Dermis blood vessel endothelial cell (primary cell): ENCODE results near the gene OSTF1. TPM values are rescaled to one million over a fixed set of nuclear protein-coding genes. Genes with fewer than 3 reads are reported as not detected.

Experiments used
- DNase-seq: peaks from one replicate; pipeline ENCODE4 v3.0.0; 2010
- total RNA-seq: library from RNA; depleted of rRNA; stranded (reverse); fragments of >200 nt; gene quantifications from 2 replicates; pipeline ENCODE4 v1.2.3, GENCODE V29; 2014

The OSTF1 gene, protein sequence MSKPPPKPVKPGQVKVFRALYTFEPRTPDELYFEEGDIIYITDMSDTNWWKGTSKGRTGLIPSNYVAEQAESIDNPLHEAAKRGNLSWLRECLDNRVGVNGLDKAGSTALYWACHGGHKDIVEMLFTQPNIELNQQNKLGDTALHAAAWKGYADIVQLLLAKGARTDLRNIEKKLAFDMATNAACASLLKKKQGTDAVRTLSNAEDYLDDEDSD
- 115 and 126 TPM in 2 replicates for total RNA-seq

DNA sequence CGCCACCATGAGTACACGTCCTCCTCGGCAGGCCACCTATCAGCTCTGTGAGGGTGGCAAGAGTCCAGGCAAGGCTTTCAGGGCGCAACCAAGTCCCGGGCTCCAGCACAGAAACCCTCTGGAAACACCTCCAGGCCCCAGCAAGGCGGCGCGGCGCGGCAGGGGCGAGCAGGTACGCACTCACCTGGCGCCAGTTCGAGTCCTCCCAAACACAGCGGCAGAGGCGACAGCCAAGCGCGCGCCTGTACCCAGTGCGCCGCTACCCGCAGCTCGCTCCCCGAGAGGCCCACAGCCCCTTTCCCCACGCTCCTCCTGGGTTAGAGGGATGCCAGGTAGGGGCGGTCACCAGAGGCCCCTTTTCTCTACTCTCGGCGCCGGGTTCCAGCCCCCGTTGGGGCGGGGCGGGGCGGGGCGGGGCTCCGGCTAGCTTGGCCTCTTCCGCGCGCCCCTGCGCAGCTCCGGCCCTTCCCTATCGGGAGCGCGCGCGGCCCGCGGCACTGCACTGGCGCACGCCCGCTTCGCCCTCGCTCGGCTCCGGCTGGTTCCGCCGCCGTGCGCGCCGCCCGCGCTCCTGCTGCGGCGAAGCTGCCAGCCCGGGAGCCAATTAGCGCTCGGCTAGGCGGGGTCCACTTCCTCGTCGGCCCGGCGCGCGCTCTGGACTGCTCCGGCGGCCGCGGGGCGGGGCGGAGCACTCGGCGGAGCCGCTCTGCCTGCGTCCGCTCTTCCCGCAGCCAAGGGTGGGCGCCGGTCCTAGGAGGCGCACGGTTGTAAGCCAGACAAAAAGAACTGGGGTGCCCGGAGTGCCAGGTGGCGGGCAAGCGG, at the start of gene OSTF1, which contains the start of gene NMRK1:
TSS of gene OSTF1 (plus strand) at position 691 of the 822 bp plus-strand sequence. CDS start 179 bp downstream, outside the sequence.
TSS of gene NMRK1 (minus strand) at position 332 of the 822 bp plus-strand sequence. CDS start 5,040 bp downstream, outside the sequence.
- peak; percentile 98 for DNase-seq

DNA sequence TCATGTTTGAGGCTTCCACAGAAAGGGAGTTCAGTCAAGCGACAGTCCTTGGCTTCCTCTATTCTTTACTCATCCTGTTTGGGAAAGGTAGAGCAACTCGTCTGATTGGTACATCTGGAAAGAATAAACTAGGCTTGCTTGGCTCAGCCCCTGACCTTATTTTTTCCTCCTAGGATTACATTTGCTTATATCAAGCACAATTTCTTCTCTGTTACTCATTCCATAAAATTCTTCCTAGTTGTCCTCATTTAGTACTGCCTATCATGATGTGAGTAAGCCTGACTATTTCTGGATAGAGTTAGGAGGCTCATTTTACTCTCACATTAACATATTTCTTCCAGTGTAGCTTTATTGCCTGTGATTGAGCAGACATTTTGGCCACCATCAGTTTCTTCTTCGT, 49.3 kb upstream of the OSTF1 start:
- DNase-seq = no peak

DNA sequence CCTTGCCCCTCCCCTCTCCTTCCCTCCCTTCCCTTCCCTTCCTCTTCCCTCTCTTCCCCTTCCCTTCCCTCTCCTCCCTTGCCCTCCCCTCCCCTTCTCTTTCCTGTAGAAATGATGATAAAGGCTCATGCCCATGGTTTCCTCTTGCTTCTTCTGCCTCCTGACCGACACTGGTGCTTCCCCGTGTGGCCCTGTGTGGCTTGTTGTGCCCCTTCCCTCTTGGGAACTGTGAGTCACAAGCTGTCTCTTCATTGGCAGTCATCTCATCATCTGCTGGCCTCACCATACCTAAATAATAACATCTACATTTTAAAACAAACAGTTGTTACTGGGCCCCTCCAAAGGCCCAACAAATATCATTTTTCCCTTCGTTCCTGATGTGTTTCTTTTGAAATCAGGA, 48.5 kb upstream of the OSTF1 start:
- DNase-seq = no peak

DNA sequence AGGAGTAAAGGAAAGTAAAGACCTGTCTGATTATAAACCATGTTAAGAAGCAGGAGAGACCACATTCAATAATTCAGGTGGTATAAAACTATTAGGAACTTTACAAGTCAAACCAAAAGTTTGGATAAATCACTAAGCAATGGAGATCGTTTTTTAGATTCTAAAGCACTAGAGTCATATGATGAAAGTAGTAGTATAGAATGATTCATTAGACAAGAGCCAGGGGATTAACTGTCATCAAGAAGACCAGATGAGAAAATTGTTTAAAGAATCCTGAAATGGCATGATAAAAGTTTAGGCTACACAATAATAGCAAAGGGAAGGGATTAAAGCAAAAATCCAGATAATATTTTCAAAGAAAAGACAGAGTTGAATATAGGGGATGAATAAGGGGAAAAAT, 47.3 kb upstream of the OSTF1 start:
- no peak for DNase-seq

DNA sequence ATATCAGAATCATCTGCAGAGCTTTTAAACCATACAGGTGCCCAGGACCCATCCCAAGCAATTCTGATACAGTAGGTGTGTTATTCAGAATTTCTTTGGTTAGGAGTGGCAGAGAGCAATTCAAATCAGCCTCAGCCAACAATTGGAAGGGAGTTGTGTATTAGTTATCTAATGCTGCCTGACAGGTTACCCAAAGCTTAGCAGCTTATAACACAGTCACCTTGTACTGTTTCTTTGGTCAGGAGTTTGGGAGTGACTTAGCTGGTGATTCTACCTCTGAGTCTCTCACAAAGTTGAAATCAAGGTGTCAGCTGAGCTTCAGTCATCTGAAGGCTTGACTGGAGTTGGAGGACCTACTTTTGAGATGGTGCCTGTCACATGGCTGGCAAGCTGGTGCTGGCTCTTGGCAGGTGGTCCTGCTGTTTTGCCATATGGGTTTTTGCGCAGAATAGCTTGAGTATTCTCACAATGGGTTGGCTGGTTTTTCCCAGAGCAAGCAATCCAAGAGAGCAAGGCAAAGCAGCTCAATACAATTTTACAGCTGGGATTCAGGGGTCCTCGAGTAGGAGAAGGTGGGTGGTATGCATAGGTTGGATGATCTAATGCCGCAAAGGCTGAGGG, 41.5 kb upstream of the OSTF1 start:
- DNase-seq = no peak

DNA sequence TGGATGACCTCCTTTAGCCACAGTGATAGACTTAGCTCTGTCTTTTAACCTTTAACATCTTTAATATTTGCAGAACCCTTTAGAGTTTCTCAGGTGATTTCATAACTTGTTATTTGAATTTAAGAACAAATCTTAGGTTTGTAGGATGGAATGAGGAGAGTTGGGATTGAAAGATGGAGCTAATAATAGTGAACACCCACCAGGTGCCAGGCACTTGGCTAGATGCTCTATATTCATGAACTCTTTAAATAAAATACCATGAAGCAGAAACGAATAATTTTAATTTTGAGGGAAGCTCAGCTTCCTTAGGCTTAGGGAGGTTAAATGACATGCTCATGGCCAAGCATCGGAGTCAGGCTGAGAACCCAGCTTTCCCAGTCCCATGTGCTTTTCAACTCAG, 40.8 kb upstream of the OSTF1 start:
- no peak for DNase-seq

DNA sequence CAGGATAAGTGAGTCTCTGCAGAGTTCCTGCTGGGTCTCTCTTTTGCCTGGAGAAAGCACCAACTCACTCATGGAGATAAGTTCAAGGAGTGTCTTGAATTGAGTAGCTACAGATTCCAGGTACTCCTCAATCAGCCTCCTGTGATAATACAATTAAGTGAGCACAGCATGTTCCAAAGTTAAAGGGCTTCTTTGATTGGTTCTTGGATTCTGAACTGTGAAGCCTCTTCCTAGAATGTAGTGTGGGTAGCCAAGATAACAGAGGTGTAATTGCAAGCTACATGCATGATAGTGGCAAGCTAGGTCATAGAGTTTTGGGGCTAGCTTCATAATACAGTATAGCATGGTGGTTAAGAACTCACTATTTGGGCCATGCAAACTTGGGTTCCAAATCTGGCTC, 37.0 kb upstream of the OSTF1 start:
- DNase-seq = no peak

DNA sequence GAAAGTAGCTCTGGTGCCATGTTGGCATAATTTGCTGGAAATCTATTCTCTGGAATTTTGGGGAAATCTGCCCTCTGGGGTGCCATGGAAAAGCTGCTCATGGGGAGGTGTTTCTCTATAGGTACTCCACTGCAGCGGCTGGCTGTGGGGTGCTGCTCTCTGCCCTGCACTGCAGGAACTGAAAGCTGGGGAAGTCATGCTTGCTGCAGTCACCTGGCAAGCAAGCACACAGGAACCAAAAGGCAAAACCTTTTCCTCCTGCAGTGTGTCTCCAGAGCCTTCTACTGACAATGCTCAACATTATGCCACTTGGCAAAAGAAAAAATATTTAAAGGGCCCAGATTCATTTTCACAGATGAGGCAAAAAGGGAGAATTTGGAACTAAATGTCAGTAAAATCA, 34.4 kb upstream of the OSTF1 start:
- DNase-seq = no peak

DNA sequence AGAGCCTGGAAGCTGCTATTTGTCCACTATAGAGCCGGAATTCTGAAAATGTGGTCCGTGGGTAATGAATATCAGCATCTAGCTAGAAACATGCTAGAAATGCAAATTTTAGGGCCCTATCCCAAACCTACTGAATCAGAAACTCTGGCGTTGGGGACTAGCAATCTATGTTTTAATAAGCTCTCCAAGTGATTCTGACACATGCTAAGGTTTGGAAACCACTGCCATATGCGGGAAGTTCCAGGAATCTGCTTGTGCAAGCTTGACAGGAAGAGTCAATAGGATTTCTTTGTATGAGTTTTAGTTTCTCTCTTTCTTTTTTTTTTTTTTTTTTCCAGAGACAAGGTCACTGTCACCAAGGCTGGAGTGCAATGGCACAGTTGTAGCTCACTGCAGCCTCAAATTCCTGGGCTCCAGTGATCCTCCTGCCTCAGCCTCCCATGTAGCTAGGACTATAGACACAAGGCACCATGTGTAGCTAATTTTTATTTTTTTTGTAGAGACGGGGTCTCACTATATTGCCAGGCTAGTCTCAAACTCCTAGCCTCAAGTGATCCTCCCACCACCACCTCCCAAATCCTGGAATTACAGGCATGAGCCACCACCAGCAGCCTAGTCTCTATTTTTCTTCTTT, 33.8 kb upstream of the OSTF1 start:
- DNase-seq = no peak

DNA sequence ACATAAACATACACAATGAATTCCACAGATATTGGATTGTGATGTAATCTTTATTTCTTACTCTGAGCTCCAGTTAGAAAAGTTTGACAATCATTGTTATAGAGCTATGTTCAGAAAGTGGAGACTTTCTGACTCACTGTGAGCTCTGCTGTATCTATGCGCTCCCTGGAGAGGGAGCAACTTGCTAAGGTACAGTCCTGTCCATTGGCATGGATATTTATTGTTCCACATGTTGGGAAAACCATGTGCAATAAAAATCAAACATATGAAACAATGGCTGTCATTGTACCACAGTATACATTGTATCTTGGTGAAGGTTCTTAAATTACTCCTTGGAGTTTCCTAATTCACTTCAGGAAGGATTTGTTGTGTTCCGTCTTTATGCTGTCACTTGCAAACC, 27.1 kb upstream of the OSTF1 start:
- no peak for DNase-seq

DNA sequence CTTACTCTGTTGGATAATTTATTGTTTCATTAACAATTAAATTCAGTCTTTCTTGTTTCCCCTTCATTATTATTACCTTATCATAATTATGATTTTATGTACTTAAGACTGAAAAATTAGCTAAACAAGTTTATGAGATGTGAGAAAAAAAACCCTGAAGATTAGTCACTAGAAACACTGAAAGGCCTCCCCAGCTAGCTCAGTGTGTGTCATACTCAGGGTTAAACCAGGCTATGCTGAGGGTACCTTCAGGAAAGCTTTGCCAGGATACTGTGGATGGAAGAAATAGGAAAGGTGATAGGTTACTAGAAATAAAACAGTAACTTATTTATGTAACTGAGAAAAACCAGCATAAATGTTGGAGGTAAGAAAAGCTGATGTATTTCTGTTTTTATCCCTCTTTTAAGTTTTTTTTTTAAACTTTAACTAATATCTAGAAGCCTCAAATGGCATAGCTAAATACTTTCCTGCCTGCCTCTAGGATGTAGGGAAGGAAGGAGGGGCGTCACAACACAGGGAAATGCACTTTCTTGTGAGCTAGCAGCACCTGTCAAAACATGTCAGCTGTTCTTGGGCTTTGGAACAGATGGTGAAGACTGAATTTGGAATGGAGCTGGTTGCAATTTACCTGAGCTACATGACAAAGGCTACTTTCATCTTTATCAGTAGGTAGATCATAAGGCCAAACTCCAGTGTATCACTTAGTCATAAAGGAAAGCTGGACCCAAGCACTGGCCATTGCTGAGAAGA, 24.6 kb upstream of the OSTF1 start:
- no peak for DNase-seq

DNA sequence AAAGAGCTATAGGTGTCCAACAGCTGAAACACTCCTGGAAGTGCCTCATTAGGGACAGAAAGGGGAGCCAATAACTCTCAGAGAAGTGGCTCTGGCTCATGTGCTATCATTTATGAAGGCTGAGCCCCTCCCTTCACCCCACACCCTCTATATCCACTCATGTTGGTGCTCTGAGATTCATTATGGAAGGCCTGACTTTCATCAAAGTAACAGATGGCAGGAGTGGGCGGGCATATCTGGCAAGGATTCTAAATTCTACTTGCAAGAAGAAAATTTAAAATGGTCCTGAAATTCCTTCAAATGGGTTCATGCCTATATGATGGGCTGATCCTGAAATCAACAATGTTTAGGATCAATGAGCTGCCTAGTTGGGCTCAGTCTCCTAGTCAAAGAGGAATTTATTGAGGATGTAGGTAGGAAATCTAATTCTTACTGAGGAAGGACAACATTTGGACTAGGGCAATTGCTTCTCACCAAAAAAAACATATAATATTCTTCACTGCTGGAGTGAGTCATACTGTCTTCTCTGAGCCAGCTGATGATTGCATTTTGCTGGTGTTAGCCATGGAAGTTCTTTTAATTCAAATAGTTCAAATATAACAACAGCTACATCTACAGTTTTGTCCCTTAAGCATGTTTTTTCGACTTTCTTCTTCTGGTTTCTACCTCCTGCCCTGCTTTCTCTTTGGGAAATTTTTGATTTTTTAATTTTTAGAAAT, 23.8 kb upstream of the OSTF1 start:
- no peak for DNase-seq

DNA sequence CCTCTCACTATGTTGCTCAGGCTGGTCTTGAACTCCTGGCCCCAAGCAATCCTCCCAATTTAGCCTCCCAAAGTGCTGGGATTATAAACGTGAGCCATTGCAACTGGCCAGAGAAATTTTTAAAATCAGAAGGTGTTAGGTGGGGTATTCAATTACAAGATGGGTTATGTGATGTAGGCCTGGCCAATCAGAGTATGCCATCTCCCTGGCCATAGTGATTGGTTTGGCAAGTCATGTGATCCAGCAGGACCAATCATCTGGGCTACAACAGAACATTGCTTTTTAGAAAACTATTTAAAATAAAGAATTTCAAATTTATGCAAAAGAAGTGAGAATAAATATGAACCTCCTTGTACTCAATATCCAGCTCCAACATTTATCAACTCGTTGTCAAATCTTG, 22.8 kb upstream of the OSTF1 start:
- no peak for DNase-seq

DNA sequence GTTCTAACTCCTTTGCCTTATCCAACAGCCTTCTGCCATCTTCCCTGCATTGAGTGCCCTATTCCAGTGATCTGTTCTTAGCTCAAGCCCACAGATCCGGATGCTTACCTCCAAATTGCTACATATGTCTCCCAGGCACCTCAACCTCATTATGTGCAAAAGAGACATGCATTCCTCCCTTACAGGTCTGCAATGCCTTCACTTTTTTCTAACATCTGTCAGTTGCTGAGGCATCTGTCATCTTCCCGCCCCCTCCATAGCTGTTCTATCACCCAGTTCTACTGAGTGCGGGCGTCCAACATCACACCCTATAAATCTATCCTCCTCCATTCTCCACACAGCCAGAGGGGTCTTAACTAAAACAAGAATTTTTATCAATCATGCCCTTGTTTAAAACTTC, 20.4 kb upstream of the OSTF1 start:
- no peak for DNase-seq

DNA sequence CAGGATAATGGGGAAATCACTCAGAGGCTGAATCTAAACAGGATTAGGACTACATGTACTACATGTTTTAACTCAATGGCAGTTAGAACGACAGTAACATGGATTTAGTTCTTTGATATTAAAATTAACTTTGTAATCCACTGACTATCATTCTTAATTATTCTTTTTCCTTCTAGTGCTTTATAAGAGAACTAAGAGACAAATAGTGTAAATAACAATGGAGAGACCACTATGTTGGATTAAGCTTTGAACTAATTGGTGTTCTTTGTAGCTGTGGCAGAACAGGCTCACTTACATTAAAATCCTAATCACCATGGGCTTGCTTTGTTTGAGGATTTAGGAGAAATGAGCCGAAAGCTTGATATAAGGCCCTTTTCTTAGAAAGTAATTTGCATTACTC, 19.1 kb upstream of the OSTF1 start:
- DNase-seq = no peak

DNA sequence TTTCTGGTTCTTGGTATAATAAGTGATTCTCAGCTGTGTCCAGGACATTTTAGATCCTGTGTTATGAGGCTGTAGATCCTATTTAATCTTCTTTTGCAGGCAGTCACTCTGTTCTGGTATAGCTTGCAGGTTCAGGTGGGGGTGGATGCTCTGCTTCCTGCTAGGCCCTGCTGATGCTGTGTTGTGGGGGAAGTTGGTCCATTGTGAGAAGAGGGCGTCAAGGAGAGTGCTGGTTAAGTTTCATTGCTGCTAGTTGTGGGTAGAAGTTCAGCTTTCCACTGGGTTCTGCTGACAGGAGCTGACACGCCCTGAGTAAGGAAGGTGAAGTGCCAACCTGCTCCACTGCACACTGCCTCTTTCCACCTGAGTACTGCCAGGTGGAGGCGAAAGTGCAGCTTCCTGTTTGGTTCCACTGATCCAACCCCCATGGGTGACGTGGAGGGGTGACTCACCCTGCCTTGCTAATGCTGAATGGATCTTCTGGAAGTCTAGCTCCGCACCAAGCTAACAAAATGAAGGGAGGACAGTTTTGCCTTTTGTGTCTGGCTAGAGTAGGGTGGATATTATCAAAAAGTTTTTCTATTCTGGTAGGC, 16.7 kb upstream of the OSTF1 start:
- no peak for DNase-seq

DNA sequence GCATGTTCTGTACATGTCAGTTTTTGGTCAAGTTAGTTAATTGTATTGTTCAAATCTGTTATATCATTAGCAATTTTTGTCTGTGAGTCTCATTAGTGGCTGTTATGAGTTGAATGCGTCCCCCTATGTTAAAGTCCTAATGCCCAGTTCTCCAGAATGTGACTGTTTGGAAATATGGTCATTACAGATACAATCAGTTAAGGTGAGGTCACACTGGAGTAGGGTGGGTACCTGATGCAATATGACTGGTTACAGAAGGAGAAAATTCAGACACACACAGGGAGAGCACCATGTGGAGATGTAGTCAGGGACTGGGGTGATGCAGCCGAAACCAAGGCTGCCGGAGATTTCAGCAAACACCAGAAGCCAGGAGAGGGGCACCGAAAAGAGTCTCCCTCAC, 15.4 kb upstream of the OSTF1 start:
- DNase-seq = no peak

DNA sequence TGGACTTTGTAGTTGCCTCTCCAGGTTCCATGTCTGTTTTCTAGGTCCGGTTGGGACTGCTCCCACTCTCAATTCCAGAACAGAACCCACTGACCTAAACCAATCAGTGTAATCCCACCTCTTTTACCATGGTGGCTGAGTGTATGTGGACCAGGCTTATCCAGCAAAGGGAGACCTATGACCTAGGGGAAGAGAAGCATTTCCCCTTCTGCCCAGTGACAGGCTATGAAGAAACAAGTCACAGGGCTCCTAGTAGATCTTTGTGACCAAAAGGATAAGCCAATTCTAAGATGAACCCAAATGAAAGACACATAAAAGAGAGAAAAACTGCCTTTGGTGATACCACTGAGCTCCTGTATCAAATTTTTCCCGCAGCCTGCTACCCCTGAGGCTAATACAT, 6.7 kb upstream of the OSTF1 start:
- DNase-seq = no peak

DNA sequence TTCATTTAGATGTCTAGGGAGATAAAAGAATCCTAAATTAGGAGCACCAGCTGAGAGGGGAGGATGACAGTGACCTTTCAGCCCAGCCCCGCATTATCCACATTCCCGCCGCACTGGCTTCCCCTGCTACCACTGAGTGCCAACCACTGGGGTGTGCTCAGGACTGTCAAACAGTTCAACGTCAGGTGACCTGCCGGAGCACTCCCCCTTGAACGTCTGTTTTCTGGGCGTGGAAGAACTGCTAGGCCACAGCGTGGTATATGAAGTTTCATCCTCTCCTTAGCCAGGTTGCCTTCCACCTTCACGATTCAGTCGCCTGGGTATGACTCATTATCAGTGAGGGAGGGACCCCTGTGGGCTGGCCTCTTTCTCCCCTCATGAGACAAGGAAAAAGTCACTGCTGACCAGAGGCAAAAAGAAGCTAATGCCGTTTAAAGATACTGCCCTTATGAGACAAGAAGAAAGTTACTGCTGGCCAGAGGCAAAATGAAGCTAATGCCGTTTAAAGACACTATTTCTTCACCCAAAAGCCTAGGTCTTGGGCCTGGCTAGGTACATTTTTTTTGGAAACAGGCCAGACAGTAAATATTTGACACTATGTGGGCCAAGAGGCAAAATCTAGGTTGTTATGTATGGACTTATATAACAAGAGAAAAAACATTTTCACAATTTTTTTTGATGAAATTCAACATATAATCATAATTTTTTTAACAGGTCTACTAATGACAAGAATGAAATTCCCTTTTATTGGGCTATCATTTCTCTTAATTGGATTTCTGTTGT, 4.9 kb upstream of the OSTF1 start:
- DNase-seq = no peak

DNA sequence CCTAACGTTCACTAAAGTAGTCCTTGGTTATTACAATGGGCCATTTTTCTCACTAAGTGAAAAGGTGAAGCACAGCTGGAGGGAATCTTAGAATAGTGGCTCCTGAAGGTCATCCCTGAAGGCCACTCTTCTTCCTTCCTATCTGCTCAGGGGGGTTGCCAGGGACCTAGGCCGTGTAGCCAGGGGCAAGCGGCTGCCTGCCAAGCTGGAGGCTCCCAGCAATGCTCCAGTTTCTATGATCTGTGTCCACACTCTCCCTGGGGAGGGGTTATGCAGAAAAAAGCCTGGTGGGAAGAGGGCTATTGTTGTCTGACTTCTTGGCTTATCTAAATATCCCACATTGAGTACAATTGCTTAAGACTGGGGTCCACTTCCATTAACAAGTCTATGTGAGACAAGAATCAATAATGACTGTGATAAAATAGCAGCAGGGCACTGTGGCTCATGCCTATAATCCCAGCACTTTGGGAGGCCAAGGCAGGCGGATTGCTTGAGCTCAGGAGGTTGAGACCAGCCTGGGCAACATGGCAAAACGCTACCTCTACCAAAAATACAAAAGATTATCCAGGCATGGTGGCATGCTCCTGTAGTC, 4.1 kb upstream of the OSTF1 start:
- DNase-seq = peak; percentile 34
